NCI-H187 (cell line): ENCODE measurements around the gene VAMP3.

ENCODE experiments used
- DNase-seq, 2 experiments: peaks; one replicate each; lab custom pipeline; 2025; lab: John Stamatoyannopoulos, UW

Gene VAMP3

GRCh38 chr1:7770997-7771822 lies at the start of gene VAMP3:
VAMP3 (plus strand) TSS chr1:7771296; CDS start chr1:7771384, 88 bp downstream.
- DNase-seq: peak; percentile 4 to 34

- no peak for DNase-seq
Measured at GRCh38 chr1:7721940-7722669, 49.0 kb upstream of the VAMP3 start.

- DNase-seq: no peak
Measured at GRCh38 chr1:7722670-7723012, 48.5 kb upstream of the VAMP3 start.

DNA sequence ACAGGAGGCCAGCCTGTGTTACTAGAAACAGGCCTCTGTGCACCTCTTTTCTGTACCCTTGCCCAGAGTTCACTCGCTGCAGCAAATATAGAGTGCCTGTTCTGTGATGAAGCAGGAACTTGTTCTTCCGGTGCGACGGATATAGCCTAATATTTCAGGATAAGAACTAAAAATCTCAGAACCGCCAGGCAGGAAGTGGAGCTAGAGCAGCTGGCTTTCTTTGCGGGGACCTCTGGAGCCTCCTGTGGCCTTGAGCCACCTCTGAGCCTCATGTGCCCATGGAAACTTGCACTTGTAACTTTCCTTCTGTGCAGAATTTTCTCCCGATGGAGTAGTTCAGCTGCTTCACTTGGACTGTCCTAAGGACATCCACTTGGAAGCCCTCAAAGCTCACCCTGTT lies 44.5 kb upstream of the VAMP3 start:
- no peak for DNase-seq

GRCh38 chr1:7727809-7728471 lies 43.2 kb upstream of the VAMP3 start:
- DNase-seq: no peak

DNA sequence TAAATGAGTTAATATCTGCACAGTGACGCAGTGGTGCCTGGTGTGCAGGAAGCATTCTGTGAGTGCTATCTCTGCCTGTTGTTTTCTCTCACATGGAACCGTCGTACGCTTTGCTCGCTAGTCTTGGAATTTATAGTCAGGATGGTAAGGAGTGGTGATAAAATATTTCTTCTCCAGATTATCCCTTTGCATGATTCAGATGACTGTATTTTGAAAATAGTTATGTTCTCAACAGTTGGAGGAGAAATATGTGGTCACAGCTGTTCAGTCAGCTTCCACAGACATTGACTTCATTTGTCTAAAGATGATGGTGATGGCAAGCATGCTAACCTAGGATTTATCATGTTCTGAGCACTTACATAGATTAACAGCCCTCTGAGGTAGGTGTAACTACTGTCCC lies 41.3 kb upstream of the VAMP3 start:
- no peak for DNase-seq

- no peak for DNase-seq
Measured at GRCh38 chr1:7732331-7732730, 38.8 kb upstream of the VAMP3 start.

- DNase-seq: no peak
Measured at GRCh38 chr1:7733276-7733675, 37.8 kb upstream of the VAMP3 start.

- no peak for DNase-seq
Measured at GRCh38 chr1:7738044-7738443, 33.1 kb upstream of the VAMP3 start.

- DNase-seq: no peak
Measured at GRCh38 chr1:7743346-7743745, 27.8 kb upstream of the VAMP3 start.

DNA sequence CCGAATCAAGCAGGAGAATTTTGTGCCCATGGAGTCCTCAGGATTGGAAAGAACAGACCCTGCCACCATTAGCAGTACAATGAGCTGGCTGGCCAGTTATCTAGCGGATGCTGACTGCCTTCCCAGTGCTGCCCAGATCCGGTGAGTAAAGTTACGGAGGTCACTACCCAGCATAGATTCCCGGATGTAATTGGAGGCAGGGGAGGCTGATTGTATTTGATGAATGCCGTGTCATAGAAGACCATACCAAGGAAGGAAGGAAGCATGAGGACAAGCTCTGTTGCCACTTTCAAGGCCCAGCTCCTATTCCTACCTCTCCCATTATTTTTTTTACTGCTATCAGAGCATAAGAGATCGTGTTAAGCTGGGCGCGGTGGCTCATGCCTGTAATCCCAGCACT lies 26.2 kb upstream of the VAMP3 start:
- no peak for DNase-seq

GRCh38 chr1:7745783-7746182 lies 25.3 kb upstream of the VAMP3 start:
- DNase-seq: no peak

DNA sequence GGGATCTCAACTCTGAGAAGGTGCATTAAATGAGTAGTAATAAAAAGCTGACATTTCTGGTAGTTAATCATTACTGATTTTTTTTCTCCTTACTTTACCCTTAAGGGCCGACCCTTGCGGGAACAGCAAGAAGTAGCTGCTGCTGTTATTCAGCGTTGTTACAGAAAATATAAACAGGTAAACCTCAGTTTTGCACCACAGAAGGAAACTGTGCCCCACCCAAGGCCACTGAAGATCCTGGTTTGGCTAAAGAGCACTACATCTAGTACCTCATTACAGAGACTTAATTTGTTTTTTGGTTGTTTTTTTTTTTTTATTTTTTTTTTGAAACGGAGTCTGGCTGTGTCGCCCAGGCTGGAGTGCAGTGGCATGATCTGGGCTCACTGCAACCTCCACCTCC lies 23.5 kb upstream of the VAMP3 start:
- DNase-seq: no peak

DNA sequence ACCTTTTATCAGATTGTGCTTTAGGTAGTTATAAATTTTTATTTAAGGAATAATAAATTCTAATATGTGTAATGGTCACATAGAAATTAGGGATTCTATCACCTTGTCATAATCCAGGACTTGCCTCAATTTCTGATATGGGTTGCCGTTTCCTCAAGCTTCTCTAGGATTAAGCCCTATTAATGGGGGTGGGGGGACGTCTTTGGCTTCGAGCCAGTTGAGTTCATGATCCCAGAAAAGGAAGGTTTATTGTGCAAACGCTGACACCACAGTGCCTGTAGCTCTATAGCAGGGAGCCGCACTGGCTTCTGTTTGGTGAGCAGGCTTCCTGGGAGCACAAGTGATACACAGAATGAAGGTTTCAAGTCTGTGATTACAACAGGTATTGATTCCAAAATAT lies 22.0 kb upstream of the VAMP3 start:
- DNase-seq: no peak

GRCh38 chr1:7751174-7751573 lies 19.9 kb upstream of the VAMP3 start:
- no peak for DNase-seq

GRCh38 chr1:7752512-7753417 lies 18.3 kb upstream of the VAMP3 start:
- DNase-seq: peak in 1 of 2 experiments; percentile 9

GRCh38 chr1:7753641-7754040 lies 17.5 kb upstream of the VAMP3 start:
- no peak for DNase-seq

GRCh38 chr1:7754234-7754633 lies 16.9 kb upstream of the VAMP3 start:
- no peak for DNase-seq

GRCh38 chr1:7755448-7755847 lies 15.6 kb upstream of the VAMP3 start:
- no peak for DNase-seq

DNA sequence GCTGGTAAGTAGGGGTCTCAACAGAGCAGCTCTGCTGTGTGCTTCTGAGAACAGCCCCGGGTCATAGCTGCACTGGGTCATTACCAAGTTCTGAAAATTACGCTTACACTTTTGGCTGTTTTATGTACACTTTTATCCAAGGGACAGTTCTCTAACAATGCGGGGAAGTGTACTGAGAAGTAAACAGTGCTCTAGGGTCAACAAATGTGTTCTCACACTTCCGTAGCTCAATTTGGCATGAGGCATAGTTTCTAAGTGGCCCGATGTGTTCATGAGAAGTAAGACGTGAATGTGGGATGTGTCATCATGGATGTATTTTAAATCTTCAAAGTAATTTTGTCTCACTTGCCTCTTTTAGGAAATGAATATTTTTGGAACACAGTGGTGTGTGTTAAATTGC lies 10.9 kb upstream of the VAMP3 start:
- DNase-seq: no peak

GRCh38 chr1:7761103-7761502 lies 10.0 kb upstream of the VAMP3 start:
- DNase-seq: no peak

DNA sequence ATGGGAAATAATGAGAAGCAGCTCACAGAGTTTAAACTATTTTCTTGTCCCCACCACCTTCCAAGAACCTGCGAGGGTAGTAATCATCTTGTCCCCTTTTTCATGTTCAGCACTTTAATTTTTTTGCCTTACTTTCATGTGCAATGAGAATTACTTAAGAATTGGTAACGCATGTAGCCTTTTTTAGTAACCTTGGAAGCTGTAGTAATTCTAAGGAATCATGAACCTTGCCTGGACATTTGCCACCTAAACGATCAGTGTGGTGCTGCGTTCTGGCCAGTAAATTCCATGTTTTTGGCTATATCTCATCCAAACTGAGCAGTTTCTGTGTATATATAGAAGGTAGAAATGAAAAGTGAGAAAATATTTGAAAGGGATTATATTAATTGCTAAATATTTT lies 3.9 kb upstream of the VAMP3 start:
- no peak for DNase-seq
